CD4-positive, alpha-beta T cell (primary cell): ENCODE data around the gene PXT1. TPM values are rescaled to one million over a fixed set of nuclear protein-coding genes. Genes with fewer than 3 reads are reported as not detected.

Experiments
- ATAC-seq: fragments of 200-7000 bp; cut with Tn5 transposase; one replicate; pipeline ENCODE4 v1.10.0; 2022; ENCODE audit warnings: mild to moderate bottlenecking; ENCODE audit not compliant: poor library complexity
- CTCF ChIA-PET: fragments of 350-600 bp; sonication (Branson Sonifier 250); formaldehyde crosslinking; loops from one replicate; lab custom pipeline; 2021; ENCODE audit warnings: antibody characterized with exemption, inconsistent platforms; lab: Charles Lee
- POLR2A ChIA-PET: fragments of 350-600 bp; sonication (Branson Sonifier 250); formaldehyde crosslinking; loops from one replicate; lab custom pipeline; 2021; ENCODE audit warnings: antibody characterized with exemption, inconsistent platforms; lab: Charles Lee
- DNase-seq, 14 experiments: peaks; one replicate each; pipeline ENCODE4 v3.0.0-alpha.2; 2013 to 2020; ENCODE audit warnings: mixed read lengths in 2 of 14
- H3K27ac ChIP-seq, 2 donors: one replicate each; pipeline versions ENCODE4 v1.5.1 to v1.7.0; 2013; ENCODE audit warnings: low read length in 2 of 2, low read depth in 1 of 2, mild to moderate bottlenecking in 1 of 2
- H3K27me3 ChIP-seq, 2 experiments: 1 replicate in 1 of 2; 2 replicates in 1 of 2; pipeline versions ENCODE4 v1.6.1 to v1.7.0; 2013; ENCODE audit warnings: low read length in 2 of 2, control low read depth in 1 of 2, mild to moderate bottlenecking in 1 of 2, moderate library complexity in 1 of 2; ENCODE audit not compliant: insufficient read depth in 2 of 2, control insufficient read depth in 1 of 2
- H3K36me3 ChIP-seq: one replicate; pipeline ENCODE4 v1.6.1; 2013; ENCODE audit warnings: low read length, control low read depth; ENCODE audit not compliant: insufficient read depth
- H3K4me1 ChIP-seq: one replicate; pipeline ENCODE4 v1.6.1; 2013; ENCODE audit warnings: low read length, control low read depth; ENCODE audit not compliant: insufficient read depth
- H3K4me3 ChIP-seq: one replicate; pipeline ENCODE4 v1.5.1; 2013; ENCODE audit warnings: mild to moderate bottlenecking, low read length, moderate library complexity
- H3K9me3 ChIP-seq, 2 experiments: 1 replicate in 1 of 2; 2 replicates in 1 of 2; pipeline versions ENCODE4 v1.6.1 to v1.7.0; 2013; ENCODE audit warnings: low read length in 2 of 2, mild to moderate bottlenecking in 2 of 2, control low read depth in 1 of 2, moderate library complexity in 1 of 2; ENCODE audit not compliant: control insufficient read depth in 1 of 2, insufficient read depth in 1 of 2
- H3K27ac Mint-ChIP-seq: one replicate; pipeline ENCODE4 v1.8.0; 2020; ENCODE audit warnings: mixed read lengths
- H3K27me3 Mint-ChIP-seq: one replicate; pipeline ENCODE4 v1.8.0; 2021; ENCODE audit warnings: mixed read lengths
- H3K36me3 Mint-ChIP-seq: one replicate; pipeline ENCODE4 v1.8.0; 2021; ENCODE audit warnings: low read depth, mixed read lengths
- H3K4me1 Mint-ChIP-seq: one replicate; pipeline ENCODE4 v1.8.0; 2021; ENCODE audit warnings: low read depth, mixed read lengths
- H3K4me3 Mint-ChIP-seq: one replicate; pipeline ENCODE4 v1.8.0; 2020; ENCODE audit warnings: mild to moderate bottlenecking, mixed read lengths
- H3K9me3 Mint-ChIP-seq: one replicate; pipeline ENCODE4 v1.8.0; 2020; ENCODE audit warnings: mixed read lengths
- intact Hi-C, 2 experiments: fragments of 100-400 bp; cut with DNase I in 1 of 2; cut with micrococcal nuclease in 1 of 2; formaldehyde crosslinking; loops; one replicate each; pipeline versions ENCODE4 v1.15.1 to v1.9.0; 2023 to 2025; cut with DNase I, micrococcal nuclease
- total RNA-seq, 174 experiments: library from RNA in 2 of 174; stranded (reverse) in 2 of 174; gene quantifications; one replicate each; pipeline ENCODE4 v1.2.3 and lab custom pipeline; 2021 to 2026
- TF ChIP-seq, protein P1 (sequence below): fragments of 200-600 bp; IDR thresholded peaks from one replicate; pipeline ENCODE4 v1.8.0; 2022; ENCODE audit warnings: antibody characterized with exemption, mild to moderate bottlenecking

Gene PXT1
- total RNA-seq, 2 experiments from 2014 or later = 0.55 to 0.59 TPM

GRCh38 chr6:36419310-36419709 lies 23.3 kb downstream of the PXT1 start:
- ATAC-seq = no peak

DNA sequence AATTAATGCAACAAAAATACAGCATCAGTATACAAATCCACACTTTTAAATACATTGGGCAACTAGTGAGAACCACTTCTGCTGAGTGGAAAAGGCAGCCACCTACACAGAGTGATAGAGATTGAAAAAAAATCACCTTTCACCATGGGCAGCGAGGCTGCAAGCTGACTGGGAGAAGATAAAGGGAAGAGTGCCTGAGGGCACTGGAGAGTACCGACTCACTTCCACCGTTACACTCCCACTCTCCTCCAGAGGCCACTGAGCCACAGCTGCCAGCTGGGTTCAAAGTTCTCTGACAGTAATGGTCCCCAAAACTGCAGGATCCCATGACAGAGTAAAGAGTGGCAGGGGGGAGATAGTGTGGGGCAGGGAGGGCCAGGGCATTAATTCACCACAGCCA lies 24.1 kb downstream of the PXT1 start:
- no peak for ATAC-seq
- Histone ChIP-seq H3K9me3 (peaks cover 0 to 2% of the 10 kb centered on the region in 2 experiments), H3K27me3 (no peaks in the 10 kb centered on the region), H3K36me3 (no peaks in the 10 kb centered on the region), H3K4me1 (peaks cover 6% of the 10 kb centered on the region), H3K27ac (no peak overlapping the region), H3K4me3 (no peak overlapping the region)
- ChIA-PET POLR2A (interaction anchor here (0.6 kb wide), 1 partner anchor 125 kb away, joined by 4 read pairs; no protein-coding TSS in a partner anchor), CTCF (no interaction called here)
- Mint-ChIP-seq H3K27me3 (no peaks in the 10 kb centered on the region), H3K36me3 (no peaks in the 10 kb centered on the region), H3K4me1 (peaks cover 14% of the 10 kb centered on the region), H3K9me3 (no peaks in the 10 kb centered on the region), H3K27ac (no peak overlapping the region), H3K4me3 (no peak overlapping the region)
- intact Hi-C loops = no loop called here
- TF ChIP-seq, protein P1, sequence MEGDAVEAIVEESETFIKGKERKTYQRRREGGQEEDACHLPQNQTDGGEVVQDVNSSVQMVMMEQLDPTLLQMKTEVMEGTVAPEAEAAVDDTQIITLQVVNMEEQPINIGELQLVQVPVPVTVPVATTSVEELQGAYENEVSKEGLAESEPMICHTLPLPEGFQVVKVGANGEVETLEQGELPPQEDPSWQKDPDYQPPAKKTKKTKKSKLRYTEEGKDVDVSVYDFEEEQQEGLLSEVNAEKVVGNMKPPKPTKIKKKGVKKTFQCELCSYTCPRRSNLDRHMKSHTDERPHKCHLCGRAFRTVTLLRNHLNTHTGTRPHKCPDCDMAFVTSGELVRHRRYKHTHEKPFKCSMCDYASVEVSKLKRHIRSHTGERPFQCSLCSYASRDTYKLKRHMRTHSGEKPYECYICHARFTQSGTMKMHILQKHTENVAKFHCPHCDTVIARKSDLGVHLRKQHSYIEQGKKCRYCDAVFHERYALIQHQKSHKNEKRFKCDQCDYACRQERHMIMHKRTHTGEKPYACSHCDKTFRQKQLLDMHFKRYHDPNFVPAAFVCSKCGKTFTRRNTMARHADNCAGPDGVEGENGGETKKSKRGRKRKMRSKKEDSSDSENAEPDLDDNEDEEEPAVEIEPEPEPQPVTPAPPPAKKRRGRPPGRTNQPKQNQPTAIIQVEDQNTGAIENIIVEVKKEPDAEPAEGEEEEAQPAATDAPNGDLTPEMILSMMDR = no peak
- no peak for DNase-seq

More at GRCh38 chr6:36419310-36419709, 23.3 kb downstream of the PXT1 start:
- Histone ChIP-seq H3K27ac (no peak overlapping the region), H3K27me3 (no peaks in the 10 kb centered on the region), H3K36me3 (no peaks in the 10 kb centered on the region), H3K4me3 (no peak overlapping the region), H3K4me1 (peaks cover 11% of the 10 kb centered on the region), H3K9me3 (no peaks in the 10 kb centered on the region)
- Mint-ChIP-seq H3K4me3 (no peak overlapping the region), H3K36me3 (no peaks in the 10 kb centered on the region), H3K27me3 (no peaks in the 10 kb centered on the region), H3K4me1 (peaks cover 18% of the 10 kb centered on the region), H3K27ac (no peak overlapping the region), H3K9me3 (no peaks in the 10 kb centered on the region)
- CTCF ChIA-PET = no interaction called here
- TF ChIP-seq, protein P1 = no peak
- no peak for DNase-seq
- intact Hi-C loops = no loop called here
- POLR2A ChIA-PET = interaction anchor here (1.0 kb wide), 1 partner anchor 32 kb away, joined by 3 read pairs; the partner anchor contains the start of gene ETV7

- no peaks in the 10 kb centered on the region for H3K27me3 ChIP-seq
- no peak for DNase-seq
- TF ChIP-seq, protein P1 = no peak
- H3K27ac Mint-ChIP-seq = no peak overlapping the region
- no peaks in the 10 kb centered on the region for H3K4me1 ChIP-seq
- H3K27me3 Mint-ChIP-seq = no peaks in the 10 kb centered on the region
- no peak overlapping the region for H3K4me3 Mint-ChIP-seq
- no peak overlapping the region for H3K27ac ChIP-seq
- ChIA-PET CTCF (no interaction called here), POLR2A (no interaction called here)
- H3K9me3 Mint-ChIP-seq = peaks cover 3% of the 10 kb centered on the region
- H3K4me3 ChIP-seq = no peak overlapping the region
- intact Hi-C loops = no loop called here
- no peaks in the 10 kb centered on the region for H3K36me3 Mint-ChIP-seq
- no peaks in the 10 kb centered on the region for H3K36me3 ChIP-seq
- peaks cover 0 to 9% of the 10 kb centered on the region in 2 experiments for H3K9me3 ChIP-seq
- no peak for ATAC-seq
- no peaks in the 10 kb centered on the region for H3K4me1 Mint-ChIP-seq
Measured at GRCh38 chr6:36414481-36414880, 28.2 kb downstream of the PXT1 start.
